Activated CD8-positive, alpha-beta memory T cell treated with anti-CD3 and anti-CD28 coated beads for 4 hours (primary cell): Measurements from ENCODE around the gene FXR2.
A peak's percentile ranks its signal among the peaks of the same experiment; 100 is the strongest.

Experiments
- DNase-seq, 2 donors: peaks; one replicate each; pipeline ENCODE4 v3.0.0-alpha.2; 2020; ENCODE audit warnings: low read depth in 2 of 2

FXR2 gene

DNA sequence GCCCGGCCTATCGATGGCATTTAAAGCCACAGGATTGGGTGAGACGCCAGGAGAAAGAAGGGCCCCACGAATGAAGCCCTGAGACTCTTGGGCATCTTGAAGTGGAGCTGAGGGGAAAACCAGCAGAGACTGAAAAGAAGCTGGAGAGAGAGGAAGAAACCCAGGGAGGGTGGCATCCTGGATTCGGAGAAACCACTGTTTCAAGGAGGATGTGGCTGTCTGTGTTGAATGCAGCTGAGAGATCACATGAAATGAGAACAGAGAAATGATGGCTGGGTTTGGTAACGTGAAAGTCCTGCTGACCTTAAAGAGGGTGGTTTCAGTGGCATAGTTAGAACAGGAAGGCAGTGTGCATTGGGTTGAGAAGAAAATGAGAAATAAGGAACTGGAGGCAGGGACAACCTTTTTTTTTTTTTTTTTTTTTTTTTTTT lies 62.1 kb downstream of the FXR2 start:
- DNase-seq: no peak

DNA sequence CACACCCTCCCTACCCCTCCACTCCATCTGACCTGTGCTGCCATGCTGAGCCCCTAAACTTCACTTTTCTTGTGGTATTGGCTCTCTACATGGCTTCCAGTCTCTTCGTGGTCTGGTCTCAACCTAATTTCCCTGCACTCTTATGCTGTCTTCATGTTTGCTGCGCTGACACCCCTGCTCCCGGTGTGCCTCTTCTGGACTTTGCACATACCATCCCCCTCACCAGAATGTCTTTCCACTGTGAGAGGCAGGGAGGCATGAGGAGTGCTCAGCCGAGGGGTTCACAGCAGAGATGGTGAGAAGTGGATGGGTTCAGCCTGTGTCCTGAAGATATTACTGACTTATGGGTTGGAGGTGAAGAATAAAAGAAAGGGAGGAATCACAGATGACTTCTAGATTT lies 63.3 kb downstream of the FXR2 start:
- no peak for DNase-seq

GRCh38 chr17:7550344-7550743 lies 64.4 kb downstream of the FXR2 start:
- no peak for DNase-seq

DNA sequence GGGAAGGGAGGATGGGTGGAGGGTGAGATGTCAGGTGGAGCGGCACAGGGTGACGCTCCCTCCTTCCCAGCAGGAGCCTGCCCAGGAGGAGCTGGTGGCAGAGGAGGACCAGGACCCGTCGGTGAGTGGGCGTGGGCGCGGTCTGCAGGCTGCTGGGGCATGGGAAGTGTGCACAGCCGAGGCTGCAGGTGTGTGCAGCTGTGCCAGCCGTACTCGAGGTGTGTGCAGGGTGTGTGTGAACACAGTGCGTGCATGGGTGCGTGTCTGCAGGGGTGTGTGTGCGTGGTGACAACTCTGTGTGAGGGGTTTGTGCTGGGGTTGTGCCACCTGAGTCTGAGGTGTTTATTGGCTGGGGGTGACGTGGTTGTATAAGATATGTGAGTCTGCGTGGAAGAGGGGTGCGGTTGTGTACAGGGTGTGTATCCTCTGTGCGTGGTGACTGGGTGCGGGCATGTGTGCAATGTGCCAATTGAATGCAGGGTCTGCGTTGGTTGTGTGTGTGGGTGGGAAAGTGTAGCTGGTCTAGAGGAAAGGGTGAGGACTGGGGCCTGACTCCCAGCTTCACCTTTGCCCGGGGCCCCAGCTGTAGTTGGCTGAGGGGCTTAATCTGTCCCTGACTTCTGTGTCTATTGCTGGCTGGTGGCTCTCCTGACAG lies 65.2 kb downstream of the FXR2 start:
- no peak for DNase-seq

- DNase-seq: peak in 1 of 2 donors; percentile 10
These were observed 65.9 kb downstream of the FXR2 start, which contains the start of gene TNFSF12 for GRCh38 chr17:7548585-7549400. TNFSF12 (plus strand) TSS chr17:7549058; CDS start chr17:7549154, 96 bp downstream.

GRCh38 chr17:7544911-7545310 lies 69.8 kb downstream of the FXR2 start:
- DNase-seq: no peak
